ENCODE measurements around the gene KCNJ18. TPM values are rescaled to one million over a fixed set of nuclear protein-coding genes. Genes with fewer than 3 reads are reported as not detected.
A peak's percentile ranks its signal among the peaks of the same experiment; 100 is the strongest.
"Not testable (repeated sequence)": the region's sequence is repeated elsewhere in the genome, so short reads cannot be mapped to it uniquely, and the experiment has no call there.

The KCNJ18 gene
- total RNA-seq, 6 experiments from 2014 or later = not detected

- H3K27ac ChIP-seq; H3K4me3 ChIP-seq; ATAC-seq; H3K27me3 ChIP-seq; intact Hi-C loops (cut with DNase I); H3K4me1 ChIP-seq; H3K36me3 ChIP-seq; DNase-seq; H3K9me3 ChIP-seq: not testable (repeated sequence)
- 80% methylated on average over 1 of the region's 3 CpGs for WGBS (ENCODE audit: insufficient coverage, low coverage, low lambda C conversion rate, missing lambda C conversion rate)
These were observed 18.2 kb downstream of the KCNJ18 start for GRCh38 chr17:21710486-21710885.

GRCh38 chr17:21711182-21711581 is 18.9 kb downstream of the KCNJ18 start:
- no peak overlapping the region for H3K4me3 ChIP-seq
- ATAC-seq (no peak), DNase-seq (no peak)
- WGBS (ENCODE audit: insufficient coverage, low coverage, low lambda C conversion rate, missing lambda C conversion rate) = 48% methylated on average over 11 of the region's 12 CpGs
- H3K36me3 ChIP-seq = no peaks in the 10 kb centered on the region
- no peaks in the 10 kb centered on the region for H3K27me3 ChIP-seq
- no peak overlapping the region for H3K27ac ChIP-seq
- no peaks in the 10 kb centered on the region for H3K9me3 ChIP-seq
- intact Hi-C loops (cut with DNase I) = no loop called here
- no peaks in the 10 kb centered on the region for H3K4me1 ChIP-seq
- TF ChIP-seq POLR2A (IDR thresholded peaks at IDR 0.05) = no peak

GRCh38 chr17:21713020-21713419 is 20.7 kb downstream of the KCNJ18 start:
- H3K4me3 ChIP-seq; H3K27ac ChIP-seq; H3K36me3 ChIP-seq; H3K4me1 ChIP-seq; H3K9me3 ChIP-seq; ATAC-seq; H3K27me3 ChIP-seq; intact Hi-C loops (cut with DNase I); DNase-seq: not testable (repeated sequence)
- WGBS (ENCODE audit: insufficient coverage, low coverage, low lambda C conversion rate, missing lambda C conversion rate) = 51% methylated on average over 7 of the region's 8 CpGs

GRCh38 chr17:21713631-21714030 is 21.3 kb downstream of the KCNJ18 start:
- DNase-seq; ATAC-seq; H3K4me1 ChIP-seq; H3K36me3 ChIP-seq; intact Hi-C loops (cut with DNase I); H3K9me3 ChIP-seq; H3K4me3 ChIP-seq; H3K27ac ChIP-seq; H3K27me3 ChIP-seq: not testable (repeated sequence)
- WGBS (ENCODE audit: insufficient coverage, low coverage, low lambda C conversion rate, missing lambda C conversion rate) = 48% methylated on average over 2 of the region's 3 CpGs

- H3K36me3 ChIP-seq; H3K27me3 ChIP-seq; H3K4me3 ChIP-seq; ATAC-seq; DNase-seq; H3K9me3 ChIP-seq; H3K27ac ChIP-seq; H3K4me1 ChIP-seq; intact Hi-C loops (cut with DNase I): not testable (repeated sequence)
- WGBS (ENCODE audit: insufficient coverage, low coverage, low lambda C conversion rate, missing lambda C conversion rate) = 39% methylated on average over 3 of the region's 3 CpGs
These were observed 22.4 kb downstream of the KCNJ18 start for GRCh38 chr17:21714676-21715075.

GRCh38 chr17:21715877-21716276 is 23.6 kb downstream of the KCNJ18 start:
- H3K27ac ChIP-seq; H3K9me3 ChIP-seq; H3K27me3 ChIP-seq; H3K36me3 ChIP-seq; H3K4me3 ChIP-seq; H3K4me1 ChIP-seq; DNase-seq; intact Hi-C loops (cut with DNase I); ATAC-seq: not testable (repeated sequence)
- WGBS (ENCODE audit: insufficient coverage, low coverage, low lambda C conversion rate, missing lambda C conversion rate) = 20% methylated on average over 1 of the region's 3 CpGs

- DNase-seq; H3K27ac ChIP-seq; H3K9me3 ChIP-seq; H3K4me3 ChIP-seq; intact Hi-C loops (cut with DNase I); H3K27me3 ChIP-seq; H3K4me1 ChIP-seq; H3K36me3 ChIP-seq: not testable (repeated sequence)
- peak in 1 of 4 donors; percentile 20 for ATAC-seq
These were observed 26.6 kb downstream of the KCNJ18 start for GRCh38 chr17:21718971-21719370.

- H3K9me3 ChIP-seq; H3K27me3 ChIP-seq; H3K36me3 ChIP-seq; intact Hi-C loops (cut with DNase I); H3K27ac ChIP-seq; DNase-seq; H3K4me3 ChIP-seq; H3K4me1 ChIP-seq: not testable (repeated sequence)
- WGBS (ENCODE audit: insufficient coverage, low coverage, low lambda C conversion rate, missing lambda C conversion rate) = 34% methylated on average over 7 of the region's 12 CpGs
- ATAC-seq = peak in 1 of 4 donors; percentile 30
These were observed 27.3 kb downstream of the KCNJ18 start for GRCh38 chr17:21719511-21720226.

- H3K27ac ChIP-seq, ATAC-seq: not testable (repeated sequence)
- 54% methylated on average over 6 of the region's 8 CpGs for WGBS (ENCODE audit: insufficient coverage, low coverage, low lambda C conversion rate, missing lambda C conversion rate)
These were observed 28.2 kb downstream of the KCNJ18 start for GRCh38 chr17:21720566-21720965.

GRCh38 chr17:21722268-21722667 is 29.9 kb downstream of the KCNJ18 start:
- ATAC-seq; intact Hi-C loops (cut with DNase I); H3K4me1 ChIP-seq; H3K27me3 ChIP-seq; H3K27ac ChIP-seq; H3K36me3 ChIP-seq; H3K4me3 ChIP-seq; DNase-seq; H3K9me3 ChIP-seq: not testable (repeated sequence)
- 40% methylated on average over 3 of the region's 7 CpGs for WGBS (ENCODE audit: insufficient coverage, low coverage, low lambda C conversion rate, missing lambda C conversion rate)

More at GRCh38 chr17:21720566-21720965, 28.2 kb downstream of the KCNJ18 start:
- H3K36me3 ChIP-seq; H3K4me3 ChIP-seq; H3K9me3 ChIP-seq; H3K27me3 ChIP-seq; DNase-seq; H3K4me1 ChIP-seq; intact Hi-C loops (cut with DNase I): not testable (repeated sequence)

- intact Hi-C loops (cut with DNase I) = not testable (repeated sequence)
- WGBS (ENCODE audit: insufficient coverage, low coverage, low lambda C conversion rate, missing lambda C conversion rate) = 62% methylated on average over 3 of the region's 6 CpGs
These were observed 32.1 kb downstream of the KCNJ18 start for GRCh38 chr17:21724216-21725006.

More at GRCh38 chr17:21724216-21725006, 32.1 kb downstream of the KCNJ18 start:
- H3K9me3 ChIP-seq, H3K4me3 ChIP-seq, H3K4me1 ChIP-seq, H3K36me3 ChIP-seq, H3K27ac ChIP-seq, H3K27me3 ChIP-seq, DNase-seq: not testable (repeated sequence)
- peak in 2 of 4 donors; percentile 33 to 53 for ATAC-seq

Measured in right lobe of liver (tissue), 6 donors.